Esophagus squamous epithelium (tissue), 4 donors: Measurements from ENCODE around the gene KRT24.

Experiments used
- POLR2A ChIP-seq, 4 donors: fragments of 450-650 bp; IDR thresholded peaks; one replicate each; pipeline ENCODE4 v1.6.1; 2017; ENCODE audit warnings: antibody characterized with exemption in 4 of 4, mild to moderate bottlenecking in 4 of 4, moderate library complexity in 3 of 4
- TF ChIP-seq, protein P1 (sequence below), 6 experiments: fragments of 450-650 bp in 4 of 6; fragments of 200-600 bp in 2 of 6; sonication (generic) in 2 of 6; IDR thresholded peaks; one replicate each; pipeline ENCODE4 v1.5.1; 2016 to 2019; ENCODE audit warnings: antibody characterized with exemption in 6 of 6, mild to moderate bottlenecking in 4 of 6, moderate library complexity in 4 of 6

DNA sequence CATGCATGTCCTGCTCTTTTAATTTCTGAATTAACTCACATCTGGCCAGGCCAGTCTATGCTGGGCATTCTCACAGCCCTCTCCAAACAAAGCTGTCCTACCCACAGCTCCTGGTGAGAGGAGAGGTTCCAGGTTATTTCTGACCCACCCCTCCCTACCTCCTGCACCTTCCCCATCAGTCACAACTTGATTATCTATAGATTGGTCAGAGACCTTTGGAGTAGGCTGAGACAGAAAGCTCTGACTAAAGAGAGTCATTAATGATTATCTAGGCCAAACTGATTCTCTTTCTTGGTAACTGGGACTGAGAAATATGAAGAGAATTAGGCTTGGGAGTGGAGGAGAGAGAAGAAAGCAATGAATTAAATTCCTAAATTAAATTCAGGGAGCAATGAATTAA lies 37.2 kb downstream of the KRT24 start:
- TF ChIP-seq, protein P1, sequence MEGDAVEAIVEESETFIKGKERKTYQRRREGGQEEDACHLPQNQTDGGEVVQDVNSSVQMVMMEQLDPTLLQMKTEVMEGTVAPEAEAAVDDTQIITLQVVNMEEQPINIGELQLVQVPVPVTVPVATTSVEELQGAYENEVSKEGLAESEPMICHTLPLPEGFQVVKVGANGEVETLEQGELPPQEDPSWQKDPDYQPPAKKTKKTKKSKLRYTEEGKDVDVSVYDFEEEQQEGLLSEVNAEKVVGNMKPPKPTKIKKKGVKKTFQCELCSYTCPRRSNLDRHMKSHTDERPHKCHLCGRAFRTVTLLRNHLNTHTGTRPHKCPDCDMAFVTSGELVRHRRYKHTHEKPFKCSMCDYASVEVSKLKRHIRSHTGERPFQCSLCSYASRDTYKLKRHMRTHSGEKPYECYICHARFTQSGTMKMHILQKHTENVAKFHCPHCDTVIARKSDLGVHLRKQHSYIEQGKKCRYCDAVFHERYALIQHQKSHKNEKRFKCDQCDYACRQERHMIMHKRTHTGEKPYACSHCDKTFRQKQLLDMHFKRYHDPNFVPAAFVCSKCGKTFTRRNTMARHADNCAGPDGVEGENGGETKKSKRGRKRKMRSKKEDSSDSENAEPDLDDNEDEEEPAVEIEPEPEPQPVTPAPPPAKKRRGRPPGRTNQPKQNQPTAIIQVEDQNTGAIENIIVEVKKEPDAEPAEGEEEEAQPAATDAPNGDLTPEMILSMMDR (IDR thresholded peaks at IDR 0.05): no peak
- TF ChIP-seq POLR2A (IDR thresholded peaks at IDR 0.05): no peak
